ENCODE data around the gene SYNJ2BP. TPM values are rescaled to one million over a fixed set of nuclear protein-coding genes. Genes with fewer than 3 reads are reported as not detected.

Gene SYNJ2BP
- total RNA-seq, 2 donors from 2014 or later, result 10.5 to 21.5 TPM

DNA sequence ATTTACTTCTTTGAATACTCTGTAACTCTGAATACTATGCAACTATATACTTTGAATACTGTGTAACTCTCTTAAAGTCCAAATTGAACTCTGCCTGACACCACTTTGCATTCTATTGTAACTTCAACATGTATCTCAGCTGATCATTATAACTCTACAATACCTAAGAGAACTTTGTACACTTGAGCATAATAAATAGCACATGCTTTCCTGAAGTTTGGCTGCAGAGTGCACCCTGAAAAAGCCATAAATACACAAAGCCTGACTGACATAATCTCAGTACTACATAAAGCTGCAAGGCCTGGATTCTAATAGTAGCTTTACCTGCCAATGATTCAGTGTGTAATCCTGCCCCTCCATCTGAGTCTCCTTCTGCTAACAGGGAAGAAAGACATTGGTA lies 36.1 kb downstream of the SYNJ2BP start:
- Histone ChIP-seq H3K9me3 (no peaks in the 10 kb centered on the region), H3K36me3 (replicated peaks in 1 of 2; ENCODE audit: insufficient read depth in 1 of 2, low read depth in 2 of 2) (no peaks in the 10 kb centered on the region), H3K27me3 (no peaks in the 10 kb centered on the region), H3K27ac (no peak overlapping the region), H3K4me1 (no peaks in the 10 kb centered on the region), H3K4me3 (no peak overlapping the region)
- ATAC-seq (no peak), DNase-seq (no peak)
- intact Hi-C loops (cut with DNase I), result no loop called here
- no peak for TF ChIP-seq CTCF (IDR thresholded peaks at IDR 0.05)

DNA sequence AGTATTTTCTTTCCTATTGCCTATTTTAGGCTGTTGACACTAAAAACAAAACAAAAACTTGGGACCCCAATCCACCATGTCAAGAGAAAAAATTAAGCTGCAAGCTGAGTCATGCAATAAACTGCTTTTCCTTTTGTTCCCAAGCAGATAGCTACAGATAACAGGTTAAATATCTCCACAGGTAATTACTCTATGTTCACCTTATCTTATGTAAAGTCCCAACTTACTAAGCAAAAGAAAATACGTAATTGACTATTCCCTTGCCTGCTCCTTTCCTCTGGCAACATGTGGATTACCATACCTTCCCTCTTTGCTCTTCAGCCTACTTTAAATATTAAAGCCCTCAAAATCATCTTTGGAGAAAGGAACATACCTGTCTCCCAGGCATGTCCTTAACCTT lies 38.2 kb downstream of the SYNJ2BP start:
- H3K4me3 ChIP-seq, result no peak overlapping the region
- 26 to 45% methylated on average over 1 of the region's 1 CpG for WGBS, 2 donors
- H3K27me3 ChIP-seq, result no peaks in the 10 kb centered on the region
- no peak for TF ChIP-seq POLR2A (IDR thresholded peaks at IDR 0.05)
- no peak for TF ChIP-seq CTCF (IDR thresholded peaks at IDR 0.05)
- ATAC-seq (no peak), DNase-seq (no peak)
- H3K36me3 ChIP-seq (replicated peaks in 1 of 2; ENCODE audit: insufficient read depth in 1 of 2, low read depth in 2 of 2), result no peaks in the 10 kb centered on the region
- intact Hi-C loops (cut with DNase I), result no loop called here
- no peaks in the 10 kb centered on the region for H3K4me1 ChIP-seq
- no peak overlapping the region for H3K27ac ChIP-seq
- H3K9me3 ChIP-seq, result no peaks in the 10 kb centered on the region

Other genes with a start within 250 kb of the SYNJ2BP start
- gene SLC8A3, start 228.1 kb downstream of the SYNJ2BP start, total RNA-seq, result under 1 TPM; under 0.01 to 0.66 TPM
- gene COX16, start 57.4 kb downstream of the SYNJ2BP start, total RNA-seq, result 10 to 100 TPM; 18.5 to 25.4 TPM
- gene ADAM21, start 35.1 kb upstream of the SYNJ2BP start, total RNA-seq, result under 1 TPM in 1 of 2 donors, not detected in 1; 0.52 TPM
- gene ADAM20, start 117.9 kb upstream of the SYNJ2BP start, total RNA-seq, result 1 to 10 TPM; 1.3 to 3.1 TPM
- 10 to 100 TPM; 22.4 to 29.8 TPM for gene MED6, start 183.6 kb upstream of the SYNJ2BP start, total RNA-seq
- gene TTC9, start 224.8 kb upstream of the SYNJ2BP start, total RNA-seq, result 1 to 10 TPM; 1.6 to 2.6 TPM